ENCODE measurements around the gene STBD1.
"Not testable (repeated sequence)": the region's sequence is repeated elsewhere in the genome, so short reads cannot be mapped to it uniquely, and the experiment has no call there.

Gene STBD1

GRCh38 chr4:76276813-76277212 lies 29.7 kb upstream of the STBD1 start:
- no peak for TF ChIP-seq GATA1 (IDR thresholded peaks at IDR 0.05; ENCODE audit: low read depth, low read length)
- TF ChIP-seq POLR2A (IDR thresholded peaks at IDR 0.05; ENCODE audit: low read length), result no peak
- no peak for DNase-seq

- TF ChIP-seq POLR2A (IDR thresholded peaks at IDR 0.05; ENCODE audit: low read length) (no peak), GATA1 (IDR thresholded peaks at IDR 0.05; ENCODE audit: low read depth, low read length) (no peak)
Observed at GRCh38 chr4:76277667-76278066, 28.9 kb upstream of the STBD1 start.

GRCh38 chr4:76278583-76278982 lies 27.9 kb upstream of the STBD1 start:
- DNase-seq, result no peak
- TF ChIP-seq POLR2A (IDR thresholded peaks at IDR 0.05; ENCODE audit: low read length) (no peak), GATA1 (IDR thresholded peaks at IDR 0.05; ENCODE audit: low read depth, low read length) (no peak)

More at GRCh38 chr4:76277667-76278066, 28.9 kb upstream of the STBD1 start:
- DNase-seq, result no peak

GRCh38 chr4:76279462-76279861 lies 27.1 kb upstream of the STBD1 start:
- TF ChIP-seq POLR2A (IDR thresholded peaks at IDR 0.05; ENCODE audit: low read length), result no peak
- TF ChIP-seq GATA1 (IDR thresholded peaks at IDR 0.05; ENCODE audit: low read depth, low read length), result no peak
- no peak for DNase-seq

- no peak for DNase-seq
- TF ChIP-seq GATA1 (IDR thresholded peaks at IDR 0.05; ENCODE audit: low read depth, low read length) (no peak), POLR2A (IDR thresholded peaks at IDR 0.05; ENCODE audit: low read length) (no peak)
Observed at GRCh38 chr4:76280488-76281441, 25.8 kb upstream of the STBD1 start.

GRCh38 chr4:76281594-76281993 lies 24.9 kb upstream of the STBD1 start:
- not testable (repeated sequence) for DNase-seq

- DNase-seq, result no peak
- TF ChIP-seq GATA1 (IDR thresholded peaks at IDR 0.05; ENCODE audit: low read depth, low read length) (no peak), POLR2A (IDR thresholded peaks at IDR 0.05; ENCODE audit: low read length) (no peak)
Observed at GRCh38 chr4:76282941-76283689, 23.4 kb upstream of the STBD1 start.

- TF ChIP-seq GATA1 (IDR thresholded peaks at IDR 0.05; ENCODE audit: low read depth, low read length), result no peak
- TF ChIP-seq POLR2A (IDR thresholded peaks at IDR 0.05; ENCODE audit: low read length), result no peak
- DNase-seq, result no peak
Observed at GRCh38 chr4:76283900-76284299, 22.6 kb upstream of the STBD1 start.

- DNase-seq, result not testable (repeated sequence)
Observed at GRCh38 chr4:76287811-76288210, 18.7 kb upstream of the STBD1 start.

GRCh38 chr4:76292730-76293129 lies 13.8 kb upstream of the STBD1 start:
- DNase-seq, result no peak
- no peak for TF ChIP-seq POLR2A (IDR thresholded peaks at IDR 0.05; ENCODE audit: low read length)
- no peak for TF ChIP-seq GATA1 (IDR thresholded peaks at IDR 0.05; ENCODE audit: low read depth, low read length)

- DNase-seq, result no peak
- TF ChIP-seq POLR2A (IDR thresholded peaks at IDR 0.05; ENCODE audit: low read length) (no peak), GATA1 (IDR thresholded peaks at IDR 0.05; ENCODE audit: low read depth, low read length) (no peak)
Observed at GRCh38 chr4:76293772-76294171, 12.8 kb upstream of the STBD1 start.

- no peak for DNase-seq
Observed at GRCh38 chr4:76296286-76296820, 10.2 kb upstream of the STBD1 start.

GRCh38 chr4:76298227-76298626 lies 8.3 kb upstream of the STBD1 start:
- DNase-seq, result no peak
- TF ChIP-seq GATA1 (IDR thresholded peaks at IDR 0.05; ENCODE audit: low read depth, low read length), result no peak
- no peak for TF ChIP-seq POLR2A (IDR thresholded peaks at IDR 0.05; ENCODE audit: low read length)

More at GRCh38 chr4:76296286-76296820, 10.2 kb upstream of the STBD1 start:
- TF ChIP-seq GATA1 (IDR thresholded peaks at IDR 0.05; ENCODE audit: low read depth, low read length) (no peak), POLR2A (IDR thresholded peaks at IDR 0.05; ENCODE audit: low read length) (no peak)

- DNase-seq, result no peak
- no peak for TF ChIP-seq GATA1 (IDR thresholded peaks at IDR 0.05; ENCODE audit: low read depth, low read length)
- no peak for TF ChIP-seq POLR2A (IDR thresholded peaks at IDR 0.05; ENCODE audit: low read length)
Observed at GRCh38 chr4:76300012-76300411, 6.5 kb upstream of the STBD1 start.
